Measurements from ENCODE around the gene VRTN.

The VRTN gene

GRCh38 chr14:74349757-74350156 is 1.5 kb downstream of the VRTN start:
- 18 to 22% methylated on average over 3 to 4 of the region's 4 CpGs for WGBS, 2 experiments (ENCODE audit: insufficient coverage in 2 of 2)
- Histone ChIP-seq H3K27ac (ENCODE audit: low read depth, low read length, severe bottlenecking) (no peak overlapping the region), H3K4me1 (ENCODE audit: control insufficient read depth, insufficient read depth, low read length, poor library complexity, severe bottlenecking) (peaks cover 17% of the 10 kb centered on the region), H3K9me3 (ENCODE audit: control insufficient read depth, low read length) (no peaks in the 10 kb centered on the region), H3K36me3 (ENCODE audit: control insufficient read depth, insufficient read depth, low read length) (no peaks in the 10 kb centered on the region), H3K4me3 (ENCODE audit: extremely low read depth, insufficient read depth, low read length, poor library complexity, severe bottlenecking) (peak overlapping the region; percentile 36)

GRCh38 chr14:74350211-74350927 is 2.1 kb downstream of the VRTN start:
- Histone ChIP-seq H3K4me3 (ENCODE audit: extremely low read depth, insufficient read depth, low read length, poor library complexity, severe bottlenecking) (peak overlapping the region; percentile 36), H3K4me1 (ENCODE audit: control insufficient read depth, insufficient read depth, low read length, poor library complexity, severe bottlenecking) (peaks cover 17% of the 10 kb centered on the region), H3K27ac (ENCODE audit: low read depth, low read length, severe bottlenecking) (no peak overlapping the region), H3K9me3 (ENCODE audit: control insufficient read depth, low read length) (no peaks in the 10 kb centered on the region), H3K36me3 (ENCODE audit: control insufficient read depth, insufficient read depth, low read length) (no peaks in the 10 kb centered on the region)
- 18 to 26% methylated on average over 4 to 5 of the region's 11 CpGs for WGBS, 2 experiments (ENCODE audit: insufficient coverage in 2 of 2)

DNA sequence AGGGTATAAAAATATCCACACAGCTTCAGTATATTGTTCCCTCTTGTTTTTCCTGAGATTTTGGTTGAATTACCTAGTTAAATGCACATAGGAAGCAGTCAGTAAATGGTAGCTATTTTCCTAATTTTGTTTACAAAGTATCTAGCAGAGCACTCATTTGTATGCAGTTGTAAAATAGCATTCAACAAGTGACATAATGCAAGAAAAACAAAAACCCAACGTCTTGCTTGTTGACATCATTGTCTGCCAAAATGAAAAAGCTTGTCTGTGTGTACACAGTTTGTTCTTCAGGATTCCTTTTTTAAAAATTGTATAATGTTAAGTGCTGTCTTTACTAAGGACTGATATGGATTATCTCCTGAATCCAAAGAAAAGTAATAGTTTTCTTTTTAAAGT is 2.7 kb downstream of the VRTN start:
- H3K4me1 ChIP-seq (ENCODE audit: control insufficient read depth, insufficient read depth, low read length, poor library complexity, severe bottlenecking), result peaks cover 17% of the 10 kb centered on the region
- WGBS, 2 experiments (ENCODE audit: insufficient coverage in 2 of 2), result 0% methylated on average over 1 of the region's 1 CpG
- no peak overlapping the region for H3K4me3 ChIP-seq (ENCODE audit: extremely low read depth, insufficient read depth, low read length, poor library complexity, severe bottlenecking)
- H3K36me3 ChIP-seq (ENCODE audit: control insufficient read depth, insufficient read depth, low read length), result no peaks in the 10 kb centered on the region
- no peaks in the 10 kb centered on the region for H3K9me3 ChIP-seq (ENCODE audit: control insufficient read depth, low read length)
- no peak overlapping the region for H3K27ac ChIP-seq (ENCODE audit: low read depth, low read length, severe bottlenecking)

- Histone ChIP-seq H3K27ac (ENCODE audit: low read depth, low read length, severe bottlenecking) (no peak overlapping the region), H3K4me3 (ENCODE audit: extremely low read depth, insufficient read depth, low read length, poor library complexity, severe bottlenecking) (no peak overlapping the region), H3K9me3 (ENCODE audit: control insufficient read depth, low read length) (no peaks in the 10 kb centered on the region), H3K4me1 (ENCODE audit: control insufficient read depth, insufficient read depth, low read length, poor library complexity, severe bottlenecking) (no peaks in the 10 kb centered on the region), H3K36me3 (ENCODE audit: control insufficient read depth, insufficient read depth, low read length) (peaks cover 4% of the 10 kb centered on the region)
- 95 to 96% methylated on average over 22 to 26 of the region's 32 CpGs for WGBS, 2 experiments (ENCODE audit: insufficient coverage in 2 of 2)
Measured at GRCh38 chr14:74356892-74357575, 8.8 kb downstream of the VRTN start.

DNA sequence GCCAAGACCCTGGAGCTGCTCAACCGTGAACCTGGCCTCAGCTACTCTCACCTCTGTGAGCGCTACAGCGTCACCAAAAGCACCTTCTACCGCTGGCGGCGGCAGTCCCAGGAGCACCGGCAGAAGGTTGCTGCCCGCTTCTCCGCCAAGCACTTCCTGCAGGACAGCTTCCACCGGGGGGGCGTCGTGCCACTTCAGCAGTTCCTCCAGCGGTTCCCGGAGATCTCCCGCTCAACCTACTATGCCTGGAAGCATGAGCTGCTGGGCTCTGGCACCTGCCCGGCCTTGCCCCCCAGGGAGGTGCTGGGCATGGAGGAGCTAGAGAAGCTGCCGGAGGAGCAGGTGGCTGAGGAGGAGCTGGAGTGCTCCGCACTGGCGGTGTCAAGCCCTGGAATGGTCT is 9.3 kb downstream of the VRTN start:
- peaks cover 4% of the 10 kb centered on the region for H3K36me3 ChIP-seq (ENCODE audit: control insufficient read depth, insufficient read depth, low read length)

DNA sequence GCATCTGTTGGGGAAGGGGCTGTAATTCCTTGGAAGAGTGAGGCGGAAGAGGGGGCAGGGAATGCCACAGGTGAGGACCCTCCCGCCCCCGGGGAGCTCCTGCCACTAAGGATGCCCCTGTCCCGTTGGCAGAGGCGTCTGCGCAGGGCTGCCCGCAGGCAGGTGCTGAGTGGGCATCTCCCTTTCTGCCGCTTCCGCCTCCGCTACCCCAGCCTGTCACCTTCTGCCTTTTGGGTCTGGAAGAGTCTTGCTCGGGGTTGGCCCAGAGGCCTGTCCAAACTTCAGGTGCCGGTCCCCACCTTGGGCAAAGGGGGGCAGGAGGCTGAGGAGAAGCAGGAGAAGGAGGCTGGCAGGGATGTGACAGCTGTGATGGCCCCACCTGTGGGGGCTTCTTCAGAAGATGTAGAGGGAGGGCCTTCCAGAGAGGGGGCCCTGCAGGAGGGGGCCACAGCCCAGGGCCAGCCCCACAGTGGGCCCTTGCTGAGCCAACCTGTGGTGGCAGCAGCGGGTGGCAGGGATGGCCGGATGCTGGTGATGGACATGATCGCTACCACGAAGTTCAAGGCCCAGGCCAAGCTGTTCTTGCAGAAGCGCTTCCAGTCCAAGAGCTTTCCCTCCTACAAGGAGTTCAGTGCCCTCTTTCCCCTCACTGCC is 10.0 kb downstream of the VRTN start:
- no peaks in the 10 kb centered on the region for H3K4me1 ChIP-seq (ENCODE audit: control insufficient read depth, insufficient read depth, low read length, poor library complexity, severe bottlenecking)
- no peaks in the 10 kb centered on the region for H3K9me3 ChIP-seq (ENCODE audit: control insufficient read depth, low read length)
- H3K27ac ChIP-seq (ENCODE audit: low read depth, low read length, severe bottlenecking), result no peak overlapping the region
- WGBS, 2 experiments (ENCODE audit: insufficient coverage in 2 of 2), result 97% methylated on average over 15 to 16 of the region's 17 CpGs
- H3K36me3 ChIP-seq (ENCODE audit: control insufficient read depth, insufficient read depth, low read length), result peaks cover 4% of the 10 kb centered on the region
- no peak overlapping the region for H3K4me3 ChIP-seq (ENCODE audit: extremely low read depth, insufficient read depth, low read length, poor library complexity, severe bottlenecking)

More for the DNA sequence above, 9.3 kb downstream of the VRTN start:
- 95 to 97% methylated on average over 16 to 19 of the region's 19 CpGs for WGBS, 2 experiments (ENCODE audit: insufficient coverage in 2 of 2)
- Histone ChIP-seq H3K4me1 (ENCODE audit: control insufficient read depth, insufficient read depth, low read length, poor library complexity, severe bottlenecking) (no peaks in the 10 kb centered on the region), H3K4me3 (ENCODE audit: extremely low read depth, insufficient read depth, low read length, poor library complexity, severe bottlenecking) (no peak overlapping the region), H3K27ac (ENCODE audit: low read depth, low read length, severe bottlenecking) (no peak overlapping the region), H3K9me3 (ENCODE audit: control insufficient read depth, low read length) (no peaks in the 10 kb centered on the region)

- Histone ChIP-seq H3K9me3 (ENCODE audit: control insufficient read depth, low read length) (no peaks in the 10 kb centered on the region), H3K36me3 (ENCODE audit: control insufficient read depth, insufficient read depth, low read length) (peaks cover 4% of the 10 kb centered on the region), H3K4me3 (ENCODE audit: extremely low read depth, insufficient read depth, low read length, poor library complexity, severe bottlenecking) (no peak overlapping the region), H3K4me1 (ENCODE audit: control insufficient read depth, insufficient read depth, low read length, poor library complexity, severe bottlenecking) (no peaks in the 10 kb centered on the region), H3K27ac (ENCODE audit: low read depth, low read length, severe bottlenecking) (no peak overlapping the region)
- 83 to 100% methylated on average over 2 to 3 of the region's 3 CpGs for WGBS, 2 experiments (ENCODE audit: insufficient coverage in 2 of 2)
Measured at GRCh38 chr14:74360163-74360562, 11.9 kb downstream of the VRTN start.

DNA sequence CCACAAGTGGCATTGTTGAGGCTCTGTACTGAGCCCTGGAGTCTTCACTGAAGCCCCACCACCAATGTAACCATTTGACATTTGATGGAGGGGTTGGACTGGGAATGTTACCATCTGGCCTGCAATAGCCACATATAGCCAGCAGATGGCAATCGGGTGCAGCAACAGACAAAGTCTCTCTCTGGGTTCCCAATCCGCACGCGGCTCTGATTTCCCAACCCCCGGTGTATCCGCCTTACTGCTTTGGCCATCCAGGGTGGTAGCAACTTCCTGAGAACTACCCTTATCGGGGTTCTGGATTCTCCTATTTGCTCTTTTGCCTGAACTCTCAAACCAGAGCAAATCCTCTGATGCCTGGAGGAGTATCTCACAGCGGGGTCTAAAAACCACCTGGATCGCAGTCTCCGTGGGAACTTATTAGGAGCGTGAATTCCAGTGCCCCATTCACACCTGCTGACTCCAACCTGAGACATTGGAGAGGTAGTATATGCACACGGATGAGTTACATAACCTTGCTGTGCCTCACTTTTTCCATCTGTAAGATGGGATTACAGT is 14.2 kb downstream of the VRTN start:
- peaks cover 4% of the 10 kb centered on the region for H3K36me3 ChIP-seq (ENCODE audit: control insufficient read depth, insufficient read depth, low read length)
- no peak overlapping the region for H3K27ac ChIP-seq (ENCODE audit: low read depth, low read length, severe bottlenecking)
- H3K9me3 ChIP-seq (ENCODE audit: control insufficient read depth, low read length), result no peaks in the 10 kb centered on the region
- H3K4me1 ChIP-seq (ENCODE audit: control insufficient read depth, insufficient read depth, low read length, poor library complexity, severe bottlenecking), result no peaks in the 10 kb centered on the region
- no peak overlapping the region for H3K4me3 ChIP-seq (ENCODE audit: extremely low read depth, insufficient read depth, low read length, poor library complexity, severe bottlenecking)
- 24 to 46% methylated on average over 9 to 12 of the region's 12 CpGs for WGBS, 2 experiments (ENCODE audit: insufficient coverage in 2 of 2)

DNA sequence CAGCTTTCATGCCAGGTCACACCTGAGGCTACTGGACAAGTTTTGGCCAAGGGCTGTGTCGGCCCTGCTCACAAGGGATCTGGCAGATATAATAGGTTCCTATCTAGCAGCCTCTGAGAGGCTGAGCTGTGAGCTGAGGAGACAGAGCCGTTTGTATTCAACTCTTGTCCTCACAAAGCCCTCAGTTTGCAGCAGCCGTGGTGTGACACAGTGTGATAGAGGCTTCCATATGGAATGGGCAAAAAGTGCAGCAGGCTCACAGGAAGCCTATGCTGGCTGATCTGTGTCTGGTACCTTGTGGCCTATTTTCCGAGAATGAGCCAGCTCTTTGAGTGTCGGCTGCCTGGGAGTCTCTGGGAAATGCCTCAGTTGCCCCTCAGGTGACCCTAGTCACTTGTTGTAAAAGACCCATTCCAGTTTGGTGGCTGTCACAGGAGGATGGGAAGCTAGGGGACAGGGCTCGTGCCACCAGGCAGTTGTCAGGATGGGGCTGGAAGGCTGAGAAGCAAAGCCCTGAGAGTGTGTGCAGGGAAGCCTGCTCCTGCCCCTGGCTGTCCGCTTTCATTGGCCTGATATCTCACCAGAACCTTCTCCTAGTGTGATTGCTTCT is 16.1 kb downstream of the VRTN start:
- Histone ChIP-seq H3K4me3 (ENCODE audit: extremely low read depth, insufficient read depth, low read length, poor library complexity, severe bottlenecking) (no peak overlapping the region), H3K9me3 (ENCODE audit: control insufficient read depth, low read length) (no peaks in the 10 kb centered on the region), H3K4me1 (ENCODE audit: control insufficient read depth, insufficient read depth, low read length, poor library complexity, severe bottlenecking) (no peaks in the 10 kb centered on the region), H3K27ac (ENCODE audit: low read depth, low read length, severe bottlenecking) (no peak overlapping the region), H3K36me3 (ENCODE audit: control insufficient read depth, insufficient read depth, low read length) (peaks cover 4% of the 10 kb centered on the region)
- 82 to 98% methylated on average over 4 to 6 of the region's 7 CpGs for WGBS, 2 experiments (ENCODE audit: insufficient coverage in 2 of 2)

DNA sequence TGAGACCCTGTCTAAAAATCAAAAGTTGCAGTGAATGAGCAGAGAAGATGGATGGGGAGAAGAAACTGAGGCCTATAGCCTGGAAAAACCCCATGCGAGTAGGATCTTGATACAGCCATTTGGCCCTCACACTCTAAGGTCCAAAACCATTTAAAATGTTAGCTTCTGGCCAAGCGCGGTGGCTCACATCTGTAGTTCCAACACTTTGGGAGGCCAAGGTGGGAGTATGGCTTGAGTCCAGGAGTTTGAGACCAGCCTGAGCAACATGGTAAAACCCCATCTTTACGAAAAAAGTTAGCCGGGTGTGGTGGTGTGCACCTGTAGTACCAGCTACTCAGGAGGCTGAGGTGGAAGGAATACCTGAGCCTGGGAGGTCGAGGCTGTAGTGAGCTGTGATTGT is 19.8 kb downstream of the VRTN start:
- no peaks in the 10 kb centered on the region for H3K4me1 ChIP-seq (ENCODE audit: control insufficient read depth, insufficient read depth, low read length, poor library complexity, severe bottlenecking)
- no peaks in the 10 kb centered on the region for H3K9me3 ChIP-seq (ENCODE audit: control insufficient read depth, low read length)
- H3K27ac ChIP-seq (ENCODE audit: low read depth, low read length, severe bottlenecking), result no peak overlapping the region
- H3K4me3 ChIP-seq (ENCODE audit: extremely low read depth, insufficient read depth, low read length, poor library complexity, severe bottlenecking), result no peak overlapping the region
- H3K36me3 ChIP-seq (ENCODE audit: control insufficient read depth, insufficient read depth, low read length), result no peaks in the 10 kb centered on the region
- WGBS, 2 experiments (ENCODE audit: insufficient coverage in 2 of 2), result 86 to 100% methylated on average over 3 to 6 of the region's 6 CpGs
